ENCODE results near the gene OPTN. TPM values are rescaled to one million over a fixed set of nuclear protein-coding genes. Genes with fewer than 3 reads are reported as not detected.
A peak's percentile ranks its signal among the peaks of the same experiment; 100 is the strongest.
"Not testable (repeated sequence)": the region's sequence is repeated elsewhere in the genome, so short reads cannot be mapped to it uniquely, and the experiment has no call there.

The OPTN gene
- 13.1 and 13.7 TPM in 2 replicates for total RNA-seq (2014; rRNA removed; shearing (Covaris generic))

DNA sequence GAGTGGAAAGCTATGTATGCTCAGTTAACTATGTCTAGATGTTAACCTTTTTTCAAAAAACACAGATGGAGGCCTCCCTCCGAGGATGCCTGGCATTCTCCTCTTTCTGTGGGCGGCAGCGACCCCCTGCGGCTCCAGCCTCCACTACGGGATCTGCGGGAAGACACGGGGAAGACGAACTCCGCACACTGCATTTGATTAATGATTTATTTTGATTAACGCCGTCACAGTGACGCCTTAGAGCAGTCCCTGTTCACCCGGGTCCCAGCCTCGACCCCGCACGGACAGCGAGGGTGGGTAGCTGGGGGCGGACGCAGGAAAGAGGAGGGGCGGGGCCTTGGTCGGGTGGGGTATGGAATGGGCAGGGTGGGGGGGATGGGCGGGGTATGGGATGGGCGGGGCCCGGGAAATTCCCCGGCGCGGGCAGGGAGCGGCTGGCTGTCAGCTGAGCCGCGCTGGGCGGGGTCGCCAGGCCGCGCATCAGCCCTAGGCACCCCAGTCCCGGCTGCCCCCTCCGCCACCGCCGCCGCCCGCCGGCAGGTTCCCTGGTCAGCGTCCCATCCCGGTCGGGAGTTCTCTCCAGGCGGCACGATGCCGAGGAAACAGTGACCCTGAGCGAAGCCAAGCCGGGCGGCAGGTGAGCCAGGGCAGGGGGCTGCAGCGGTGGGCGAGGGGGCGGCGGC is at the start of gene OPTN:
TSS of gene OPTN (plus strand) at position 498 of the 683 bp plus-strand sequence. CDS start 8,960 bp downstream, outside the sequence.
- peak; percentile 53 for DNase-seq (ENCODE audit: low spot score)

- DNase-seq (ENCODE audit: low spot score) = no peak
Measured at GRCh38 chr10:13051126-13051694, 48.8 kb upstream of the OPTN start.

DNA sequence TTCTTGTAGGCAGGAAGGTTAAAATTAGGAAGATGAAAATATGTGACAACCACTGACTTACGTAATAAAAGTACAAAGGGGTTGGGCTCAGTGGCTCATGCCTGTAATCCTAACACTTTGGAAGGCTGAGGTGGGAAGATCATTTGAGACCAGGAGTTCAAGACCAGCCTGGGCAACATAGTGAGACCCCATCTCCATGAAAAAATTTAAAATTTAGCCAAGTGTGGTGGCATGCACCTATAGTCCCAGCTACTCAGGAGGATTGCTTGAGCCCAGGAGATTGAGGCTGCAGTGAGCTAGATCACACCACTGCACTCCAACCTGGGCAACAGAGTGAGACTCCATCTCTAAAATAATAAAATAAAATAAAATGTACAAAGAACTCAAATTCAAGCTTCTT is 46.8 kb upstream of the OPTN start:
- not testable (repeated sequence) for DNase-seq (ENCODE audit: low spot score)

DNA sequence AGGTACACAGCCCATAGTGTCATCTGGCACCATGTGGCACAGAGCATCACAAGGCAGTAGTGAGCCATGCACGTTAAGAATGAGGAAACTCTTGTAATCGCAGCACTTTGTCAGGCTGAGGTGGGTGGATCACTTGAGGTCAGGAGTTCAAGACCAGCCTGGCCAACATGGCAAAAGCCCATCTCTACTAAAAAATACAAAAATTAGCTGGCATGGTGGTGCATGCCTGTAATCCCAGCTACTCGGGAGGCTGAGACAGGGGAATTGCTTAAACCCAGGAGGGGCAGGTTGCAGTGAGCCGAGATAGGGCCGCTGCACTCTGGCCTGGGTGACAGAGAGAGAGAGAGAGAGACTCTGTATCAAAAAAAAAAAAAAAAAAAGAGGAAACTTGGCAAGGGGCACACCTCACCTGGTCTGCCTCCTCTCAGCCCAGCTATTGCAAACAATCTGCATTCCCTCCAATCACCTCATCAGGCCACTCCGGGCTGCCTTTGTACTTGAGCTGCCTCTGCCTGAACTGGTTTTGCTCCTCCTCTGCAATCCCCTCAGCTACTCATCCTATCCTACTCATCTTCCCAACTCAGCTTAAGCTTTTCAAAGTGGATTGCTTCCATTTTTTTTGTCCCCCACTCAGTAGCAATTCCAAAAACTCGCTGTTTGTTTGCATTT is 46.0 kb upstream of the OPTN start:
- DNase-seq (ENCODE audit: low spot score) = no peak

- no peak for DNase-seq (ENCODE audit: low spot score)
Measured at GRCh38 chr10:13054844-13055243, 45.1 kb upstream of the OPTN start.

- no peak for DNase-seq (ENCODE audit: low spot score)
Measured at GRCh38 chr10:13056456-13057077, 43.4 kb upstream of the OPTN start.

GRCh38 chr10:13062803-13063202 is 37.2 kb upstream of the OPTN start:
- DNase-seq (ENCODE audit: low spot score) = no peak

- no peak for DNase-seq (ENCODE audit: low spot score)
Measured at GRCh38 chr10:13066527-13066926, 33.4 kb upstream of the OPTN start.

GRCh38 chr10:13067431-13067830 is 32.5 kb upstream of the OPTN start:
- no peak for DNase-seq (ENCODE audit: low spot score)

DNA sequence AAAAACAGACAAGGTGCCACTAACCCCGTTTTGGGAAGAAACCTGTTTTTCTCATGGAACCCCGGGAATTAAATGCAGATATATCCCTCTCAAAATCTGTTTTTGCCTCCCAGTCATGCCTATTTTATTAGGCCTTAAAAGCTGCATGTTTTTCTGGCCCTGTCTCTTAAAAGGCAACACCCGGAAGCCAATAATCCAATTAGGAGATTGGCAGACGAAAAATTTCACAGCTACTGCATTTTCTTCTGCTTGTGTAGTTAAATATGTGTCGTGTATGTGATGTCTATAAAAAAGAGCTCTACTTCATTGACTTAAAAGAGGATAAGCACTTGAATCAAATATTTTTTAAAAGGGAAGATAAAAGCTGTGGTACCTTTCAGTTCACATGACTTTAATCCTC is 31.9 kb upstream of the OPTN start:
- DNase-seq (ENCODE audit: low spot score) = no peak

GRCh38 chr10:13068484-13068883 is 31.5 kb upstream of the OPTN start:
- no peak for DNase-seq (ENCODE audit: low spot score)

DNA sequence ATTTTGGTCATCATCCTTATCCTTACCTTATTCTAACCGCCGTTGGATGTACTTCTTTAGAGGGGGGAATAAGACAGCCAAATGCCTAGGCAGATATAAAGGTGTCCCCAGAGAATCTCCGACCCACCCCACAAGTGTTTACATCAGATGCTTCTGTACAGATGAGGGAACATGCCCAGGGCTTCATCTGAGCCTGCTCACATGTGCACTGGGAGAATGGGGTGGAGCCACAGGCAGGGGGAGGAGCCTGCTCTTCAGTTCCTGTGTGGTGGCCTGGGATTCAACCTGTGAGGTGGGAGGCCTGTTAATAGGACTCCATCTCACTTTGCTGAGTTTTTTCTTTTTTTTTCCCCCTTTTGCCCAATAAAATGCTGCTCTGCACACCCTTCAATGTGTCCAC is 27.6 kb upstream of the OPTN start:
- no peak for DNase-seq (ENCODE audit: low spot score)

- peak; percentile 42 for DNase-seq (ENCODE audit: low spot score)
Measured at GRCh38 chr10:13074563-13075451, 25.2 kb upstream of the OPTN start.

- DNase-seq (ENCODE audit: low spot score) = no peak
Measured at GRCh38 chr10:13078912-13079775, 20.8 kb upstream of the OPTN start.

GRCh38 chr10:13079776-13080050 is 20.2 kb upstream of the OPTN start:
- DNase-seq (ENCODE audit: low spot score) = no peak

DNA sequence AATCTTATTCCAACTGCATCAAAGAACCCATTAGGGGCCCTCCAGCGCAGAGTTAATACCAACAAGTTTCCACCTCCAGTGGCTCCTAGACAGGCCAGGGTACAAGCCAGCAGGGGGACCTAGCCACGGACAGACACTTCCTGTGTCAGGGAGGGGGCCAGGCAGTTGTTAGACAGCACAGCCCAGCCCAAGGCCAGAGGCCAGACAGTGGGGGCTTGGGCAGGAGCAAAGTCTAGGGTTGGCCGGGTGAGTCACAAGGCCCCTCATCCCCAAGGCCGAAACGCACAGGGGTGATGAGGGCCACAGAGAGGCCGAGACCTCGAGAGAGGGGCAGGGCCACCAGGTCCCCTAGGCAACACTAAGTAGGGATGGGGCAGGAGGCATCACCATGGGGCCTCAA is 19.3 kb upstream of the OPTN start:
- no peak for DNase-seq (ENCODE audit: low spot score)

DNA sequence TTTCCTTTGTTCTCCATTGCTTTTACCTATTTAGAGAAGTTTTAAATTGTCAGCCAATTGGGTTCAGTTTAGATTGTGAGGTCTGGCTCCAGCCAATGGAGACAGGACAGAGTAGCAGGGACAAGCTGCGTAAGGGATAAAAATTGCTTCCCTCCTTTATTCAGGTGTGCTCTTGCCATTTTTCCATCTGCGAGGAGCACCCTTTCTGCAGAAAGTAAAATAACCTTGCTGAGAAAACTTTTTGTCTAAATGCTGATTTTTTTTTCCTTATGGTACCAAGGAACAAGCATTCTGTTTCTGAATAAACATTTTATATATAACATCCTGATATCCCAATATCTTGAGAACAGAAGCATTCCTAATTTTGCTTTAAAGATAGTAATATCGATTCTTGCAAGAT is 16.3 kb upstream of the OPTN start:
- DNase-seq (ENCODE audit: low spot score) = not testable (repeated sequence)

- DNase-seq (ENCODE audit: low spot score) = no peak
Measured at GRCh38 chr10:13086056-13086455, 13.9 kb upstream of the OPTN start.

DNA sequence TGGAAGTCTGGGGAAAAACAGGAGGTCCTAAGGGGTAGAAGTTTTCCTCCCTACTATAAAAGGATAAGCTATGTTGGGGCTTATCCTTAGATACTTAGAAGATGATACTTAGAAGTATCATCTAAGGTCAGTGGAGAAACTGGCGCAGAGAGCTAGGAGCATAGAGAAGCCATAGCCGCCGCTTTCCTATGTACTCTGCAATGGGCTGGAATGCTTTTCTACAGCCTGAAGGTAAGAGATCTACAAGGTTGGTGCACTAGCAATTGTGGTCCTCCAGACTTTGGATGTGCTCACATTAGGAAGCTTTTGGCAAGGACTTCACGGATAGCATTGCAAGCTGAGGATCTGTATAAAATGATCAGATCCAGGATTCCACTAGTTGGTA is 12.4 kb upstream of the OPTN start:
- DNase-seq (ENCODE audit: low spot score) = no peak

GRCh38 chr10:13087986-13088618 is 11.9 kb upstream of the OPTN start:
- no peak for DNase-seq (ENCODE audit: low spot score)

- DNase-seq (ENCODE audit: low spot score) = no peak
Measured at GRCh38 chr10:13089345-13089744, 10.6 kb upstream of the OPTN start.
